ENCODE measurements around the gene ATL3.
"Not testable (repeated sequence)": the region's sequence is repeated elsewhere in the genome, so short reads cannot be mapped to it uniquely, and the experiment has no call there.

Gene ATL3

GRCh38 chr11:63698976-63699733 lies 28.0 kb upstream of the ATL3 start:
- Histone ChIP-seq H3K4me2 (ENCODE audit: low read depth, low read length) (no peak overlapping the region), H3F3A (ENCODE audit: insufficient read depth, low read length) (no peaks in the 10 kb centered on the region), H3K36me3 (replicated peaks; ENCODE audit: insufficient read depth, low read length) (no peaks in the 10 kb centered on the region; the same call in 1 of the 2 replicates), H3K27ac (ENCODE audit: low read length) (no peak overlapping the region), H3K4me1 (ENCODE audit: low read length) (no peaks in the 10 kb centered on the region), H3K9me2 (replicated peaks; ENCODE audit: insufficient read depth, low read length) (no peaks in the 10 kb centered on the region), H3K9ac (ENCODE audit: low read length) (no peak overlapping the region), H3K27me3 (replicated peaks; ENCODE audit: insufficient read depth, low read length) (no peaks in the 10 kb centered on the region), H3K79me2 (ENCODE audit: low read length) (peaks cover 83% of the 10 kb centered on the region), H2AFZ (ENCODE audit: low read length) (no peak overlapping the region), H4K20me1 (ENCODE audit: insufficient read depth, low read length) (0 out of 2 replicates have a peak, but pooled peaks cover 3% of the 10 kb centered on the region), H3K9me3 (replicated peaks; ENCODE audit: insufficient read depth, low read length) (no peaks in the 10 kb centered on the region), H3K4me3 (ENCODE audit: low read length) (no peak overlapping the region)
- no peak for DNase-seq
- no peak for TF ChIP-seq CTCF (IDR thresholded peaks at IDR 0.05; ENCODE audit: low read length)
- TF ChIP-seq EZH2phosphoT487 (IDR thresholded peaks at IDR 0.05; ENCODE audit: low read length), result no peak
- TF ChIP-seq EZH2 (optimal IDR thresholded peaks at IDR 0.05; ENCODE audit: low read depth, low read length), result no peak

DNA sequence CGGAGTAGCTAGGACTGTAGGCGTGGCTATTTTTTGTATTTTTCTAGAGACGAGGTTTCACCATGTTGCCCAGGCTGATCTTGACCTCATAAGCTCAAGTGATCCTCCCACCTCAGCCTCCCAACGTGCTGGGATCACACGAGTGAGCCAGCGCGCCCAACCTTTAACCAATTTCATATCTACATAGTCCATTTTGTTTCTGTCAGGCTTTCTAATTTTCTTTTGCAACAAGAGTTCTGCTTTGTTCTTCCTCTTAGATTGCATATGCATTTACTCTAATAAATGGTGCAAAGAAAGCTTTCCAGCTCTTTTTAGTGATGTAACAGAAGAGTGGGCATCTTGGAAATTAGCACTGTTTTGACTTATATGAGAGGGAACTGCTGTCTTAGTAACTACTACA lies 23.4 kb upstream of the ATL3 start:
- H2AFZ ChIP-seq (ENCODE audit: low read length), result no peak overlapping the region
- no peaks in the 10 kb centered on the region for H4K20me1 ChIP-seq (ENCODE audit: insufficient read depth, low read length)
- H3F3A ChIP-seq (ENCODE audit: insufficient read depth, low read length), result no peaks in the 10 kb centered on the region
- TF ChIP-seq EZH2phosphoT487 (IDR thresholded peaks at IDR 0.05; ENCODE audit: low read length) (no peak), EZH2 (optimal IDR thresholded peaks at IDR 0.05; ENCODE audit: low read depth, low read length) (no peak), CTCF (IDR thresholded peaks at IDR 0.05; ENCODE audit: low read length) (no peak)
- no peak overlapping the region for H3K4me3 ChIP-seq (ENCODE audit: low read length)
- no peak overlapping the region for H3K9ac ChIP-seq (ENCODE audit: low read length)
- H3K36me3 ChIP-seq (replicated peaks; ENCODE audit: insufficient read depth, low read length), result no peaks in the 10 kb centered on the region
- peaks cover 91% of the 10 kb centered on the region for H3K79me2 ChIP-seq (ENCODE audit: low read length)
- H3K4me2 ChIP-seq (ENCODE audit: low read depth, low read length), result no peak overlapping the region
- H3K27ac ChIP-seq (ENCODE audit: low read length), result no peak overlapping the region
- no peaks in the 10 kb centered on the region for H3K9me3 ChIP-seq (replicated peaks; ENCODE audit: insufficient read depth, low read length)
- no peaks in the 10 kb centered on the region for H3K4me1 ChIP-seq (ENCODE audit: low read length)
- H3K9me2 ChIP-seq (replicated peaks; ENCODE audit: insufficient read depth, low read length), result no peaks in the 10 kb centered on the region
- no peaks in the 10 kb centered on the region for H3K27me3 ChIP-seq (replicated peaks; ENCODE audit: insufficient read depth, low read length)
- DNase-seq, result no peak

- H3K27me3 ChIP-seq (replicated peaks; ENCODE audit: insufficient read depth, low read length), result no peaks in the 10 kb centered on the region
- H3K9me2 ChIP-seq (replicated peaks; ENCODE audit: insufficient read depth, low read length), result no peaks in the 10 kb centered on the region
- H3K4me2 ChIP-seq (ENCODE audit: low read depth, low read length), result no peak overlapping the region
- peaks cover 97% of the 10 kb centered on the region for H3K79me2 ChIP-seq (ENCODE audit: low read length)
- H3K36me3 ChIP-seq (replicated peaks; ENCODE audit: insufficient read depth, low read length), result no peaks in the 10 kb centered on the region
- no peak overlapping the region for H2AFZ ChIP-seq (ENCODE audit: low read length)
- no peak overlapping the region for H3K4me3 ChIP-seq (ENCODE audit: low read length)
- H3K4me1 ChIP-seq (ENCODE audit: low read length), result peaks cover 8% of the 10 kb centered on the region
- no peak for DNase-seq
- no peak overlapping the region for H3K9ac ChIP-seq (ENCODE audit: low read length)
- no peak overlapping the region for H3K27ac ChIP-seq (ENCODE audit: low read length)
- peaks cover 2% of the 10 kb centered on the region; the same call in 1 of the 2 replicates for H3F3A ChIP-seq (ENCODE audit: insufficient read depth, low read length)
- H3K9me3 ChIP-seq (replicated peaks; ENCODE audit: insufficient read depth, low read length), result no peaks in the 10 kb centered on the region
- no peak for TF ChIP-seq EZH2phosphoT487 (IDR thresholded peaks at IDR 0.05; ENCODE audit: low read length)
- peaks cover 7% of the 10 kb centered on the region for H4K20me1 ChIP-seq (ENCODE audit: insufficient read depth, low read length)
These were observed 16.7 kb upstream of the ATL3 start for GRCh38 chr11:63687845-63688244.

DNA sequence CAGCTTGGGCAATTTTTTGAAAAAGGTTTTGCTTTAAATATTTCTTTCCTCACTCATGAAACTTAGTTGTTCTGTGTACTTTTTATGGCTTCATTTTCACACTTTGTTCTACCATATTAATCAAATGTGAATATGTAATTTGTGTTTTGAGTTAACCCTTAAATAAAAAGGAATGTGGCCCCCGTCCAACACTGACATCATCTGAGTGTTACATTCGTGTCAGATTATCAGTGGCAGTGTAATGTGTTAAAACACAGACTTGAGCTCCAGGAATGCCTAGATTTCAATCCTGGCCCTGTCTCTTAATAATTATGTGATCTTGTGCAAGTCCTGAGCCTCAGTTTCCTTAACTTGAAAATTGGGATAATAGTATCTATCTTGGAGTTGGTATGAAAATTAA lies 15.8 kb upstream of the ATL3 start:
- Histone ChIP-seq H3K36me3 (replicated peaks; ENCODE audit: insufficient read depth, low read length) (no peaks in the 10 kb centered on the region), H3K27ac (ENCODE audit: low read length) (no peak overlapping the region), H3K4me2 (ENCODE audit: low read depth, low read length) (no peak overlapping the region), H3K27me3 (replicated peaks; ENCODE audit: insufficient read depth, low read length) (no peaks in the 10 kb centered on the region), H3K4me3 (ENCODE audit: low read length) (no peak overlapping the region), H3K9ac (ENCODE audit: low read length) (no peak overlapping the region), H4K20me1 (ENCODE audit: insufficient read depth, low read length) (peaks cover 7% of the 10 kb centered on the region), H3K9me3 (replicated peaks; ENCODE audit: insufficient read depth, low read length) (no peaks in the 10 kb centered on the region), H2AFZ (ENCODE audit: low read length) (no peak overlapping the region), H3F3A (ENCODE audit: insufficient read depth, low read length) (peaks cover 7% of the 10 kb centered on the region; the same call in 1 of the 2 replicates), H3K4me1 (ENCODE audit: low read length) (peaks cover 8% of the 10 kb centered on the region), H3K79me2 (ENCODE audit: low read length) (peaks cover 99% of the 10 kb centered on the region), H3K9me2 (replicated peaks; ENCODE audit: insufficient read depth, low read length) (no peaks in the 10 kb centered on the region)
- no peak for DNase-seq
- no peak for TF ChIP-seq CTCF (IDR thresholded peaks at IDR 0.05; ENCODE audit: low read length)
- no peak for TF ChIP-seq EZH2phosphoT487 (IDR thresholded peaks at IDR 0.05; ENCODE audit: low read length)
- no peak for TF ChIP-seq EZH2 (optimal IDR thresholded peaks at IDR 0.05; ENCODE audit: low read depth, low read length)

DNA sequence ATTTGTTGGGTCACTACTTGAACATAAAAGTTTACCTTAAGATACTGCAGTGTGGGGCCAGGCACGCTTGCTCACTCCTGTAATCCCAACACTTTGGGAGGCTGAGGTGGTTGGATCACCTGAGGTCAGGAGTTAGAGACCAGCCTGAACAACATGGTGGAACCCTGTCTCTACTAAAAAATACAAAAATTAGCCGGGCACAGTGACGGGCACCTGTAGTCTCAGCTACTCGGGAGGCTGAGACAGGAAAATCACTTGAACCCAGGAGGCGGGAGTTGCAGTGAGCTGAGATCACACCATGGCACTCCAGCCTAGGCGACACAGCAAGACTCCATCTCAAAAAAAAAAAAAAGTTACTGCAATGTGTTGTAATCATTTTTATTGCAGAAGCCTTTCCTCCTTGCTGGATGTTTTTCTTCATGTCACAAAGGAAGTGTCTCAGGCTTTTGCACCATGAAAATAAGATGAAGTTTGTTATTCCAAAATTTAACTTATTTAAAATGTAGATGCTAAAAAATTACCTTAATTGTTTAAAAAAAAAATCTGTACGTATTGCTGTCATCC lies 14.1 kb upstream of the ATL3 start:
- not testable (repeated sequence) for H3K9ac ChIP-seq (ENCODE audit: low read length); H3K36me3 ChIP-seq (replicated peaks; ENCODE audit: insufficient read depth, low read length); DNase-seq; H3K4me3 ChIP-seq (ENCODE audit: low read length); H3K9me3 ChIP-seq (replicated peaks; ENCODE audit: insufficient read depth, low read length); H3K27me3 ChIP-seq (replicated peaks; ENCODE audit: insufficient read depth, low read length); H4K20me1 ChIP-seq (ENCODE audit: insufficient read depth, low read length); H3K9me2 ChIP-seq (replicated peaks; ENCODE audit: insufficient read depth, low read length); H2AFZ ChIP-seq (ENCODE audit: low read length); H3K27ac ChIP-seq (ENCODE audit: low read length); H3K4me2 ChIP-seq (ENCODE audit: low read depth, low read length)
- Histone ChIP-seq H3K79me2 (ENCODE audit: low read length) (peaks cover 86% of the 10 kb centered on the region), H3F3A (ENCODE audit: insufficient read depth, low read length) (peaks cover 13% of the 10 kb centered on the region), H3K4me1 (ENCODE audit: low read length) (peaks cover 13% of the 10 kb centered on the region)
